ENCODE measurements around the gene FERMT1.
"Not testable (repeated sequence)": the region's sequence is repeated elsewhere in the genome, so short reads cannot be mapped to it uniquely, and the experiment has no call there.

Gene FERMT1

DNA sequence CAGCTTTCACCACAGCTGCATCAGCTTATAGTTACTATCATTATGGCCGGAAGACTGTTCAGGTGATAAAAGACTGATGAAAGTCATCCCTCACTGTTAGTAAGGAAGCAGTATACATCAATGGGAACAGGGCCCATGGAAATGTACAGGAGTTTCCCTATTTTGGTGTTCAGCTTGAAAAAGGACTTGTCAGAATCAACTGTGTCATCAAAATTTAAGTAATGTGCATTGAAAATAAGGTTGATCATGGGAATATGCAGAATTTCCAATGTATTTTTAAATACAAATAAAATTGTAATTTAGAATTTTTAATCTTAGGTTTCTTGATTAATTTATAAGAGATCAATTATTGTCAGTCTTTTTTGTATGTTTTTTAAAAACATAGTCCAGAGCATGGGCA, 85.7 kb downstream of the FERMT1 start:
- peaks cover 14 to 71% (median 37%) of the 10 kb centered on the region in 4 experiments for H3K36me3 ChIP-seq (ENCODE audit: control insufficient read depth in 4 of 4, insufficient read depth in 4 of 4, low read length in 3 of 4)
- POLR2A ChIA-PET, result interaction anchor here (1.0 kb wide), 1 partner anchor 63 kb away, joined by 6 read pairs; no protein-coding TSS in a partner anchor

DNA sequence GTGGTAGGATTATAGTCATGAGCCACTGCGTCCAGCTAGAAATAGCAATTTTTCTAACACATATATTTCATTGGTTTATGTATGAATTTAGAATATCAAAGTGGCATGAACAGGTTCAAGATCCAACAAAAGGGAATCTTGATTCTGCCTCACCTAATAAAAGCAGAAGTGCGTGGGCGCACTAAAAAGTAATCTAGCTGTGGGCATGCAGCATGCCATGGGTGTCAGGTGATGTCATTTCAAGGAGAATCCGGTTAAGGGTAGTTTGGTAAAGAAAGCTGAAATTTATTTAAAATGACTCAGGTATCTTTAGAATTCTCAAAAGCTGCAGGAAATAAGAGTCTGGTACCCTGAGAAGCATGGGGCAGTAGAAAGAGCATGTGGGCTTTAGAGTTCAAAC, 86.6 kb downstream of the FERMT1 start:
- 94% methylated on average over 3 of the region's 4 CpGs for WGBS (ENCODE audit: insufficient coverage)
- Histone ChIP-seq H3K27me3 (replicated peaks in 2 of 5; ENCODE audit: control insufficient read depth in 4 of 5, insufficient read depth in 5 of 5, low read length in 4 of 5) (no peaks in the 10 kb centered on the region), H3K4me1 (ENCODE audit: control extremely low read depth in 1 of 4, control insufficient read depth in 4 of 4, insufficient read depth in 4 of 4, low read length in 3 of 4) (peaks cover 9 to 18% (median 15%) of the 10 kb centered on the region in 4 experiments), H3K27ac (ENCODE audit: insufficient read depth in 1 of 2, low read depth in 1 of 2, low read length in 2 of 2, poor library complexity in 1 of 2, severe bottlenecking in 2 of 2) (no peak overlapping the region), H3K9me3 (ENCODE audit: control extremely low read depth in 1 of 5, control insufficient read depth in 4 of 5, insufficient read depth in 2 of 5, low read depth in 1 of 5, low read length in 4 of 5) (peaks cover 0 to 6% (median 0%) of the 10 kb centered on the region in 5 experiments), H3K36me3 (ENCODE audit: control insufficient read depth in 4 of 4, insufficient read depth in 4 of 4, low read length in 3 of 4) (peaks cover 14 to 67% (median 33%) of the 10 kb centered on the region in 4 experiments), H3K4me3 (ENCODE audit: control insufficient read depth in 1 of 7, extremely low read depth in 1 of 7, insufficient read depth in 4 of 7, low read depth in 2 of 7, low read length in 6 of 7) (no peak overlapping the region)
- no peak for DNase-seq
- ChIA-PET POLR2A (interaction anchor here (0.8 to 1.0 kb wide), 2 partner anchors 44 to 63 kb away, joined by 3 to 6 read pairs; no protein-coding TSS in a partner anchor), CTCF (interaction anchor here (2.5 kb wide), 1 partner anchor 12 kb away, joined by 9 read pairs; no protein-coding TSS in a partner anchor)

More for the DNA sequence above, 85.7 kb downstream of the FERMT1 start:
- H3K27ac ChIP-seq (ENCODE audit: insufficient read depth in 1 of 2, low read depth in 1 of 2, low read length in 2 of 2, poor library complexity in 1 of 2, severe bottlenecking in 2 of 2), result no peak overlapping the region
- CTCF ChIA-PET, result interaction anchor here (1.4 kb wide), 1 partner anchor 35 kb away, joined by 3 read pairs; no protein-coding TSS in a partner anchor
- no peak overlapping the region for H3K4me3 ChIP-seq (ENCODE audit: control insufficient read depth in 1 of 7, extremely low read depth in 1 of 7, insufficient read depth in 4 of 7, low read depth in 2 of 7, low read length in 6 of 7)
- no peaks in the 10 kb centered on the region for H3K27me3 ChIP-seq (replicated peaks in 2 of 5; ENCODE audit: control insufficient read depth in 4 of 5, insufficient read depth in 5 of 5, low read length in 4 of 5)
- peaks cover 0 to 6% (median 0%) of the 10 kb centered on the region in 5 experiments for H3K9me3 ChIP-seq (ENCODE audit: control extremely low read depth in 1 of 5, control insufficient read depth in 4 of 5, insufficient read depth in 2 of 5, low read depth in 1 of 5, low read length in 4 of 5)
- no peak for DNase-seq
- peaks cover 9 to 18% (median 15%) of the 10 kb centered on the region in 4 experiments for H3K4me1 ChIP-seq (ENCODE audit: control extremely low read depth in 1 of 4, control insufficient read depth in 4 of 4, insufficient read depth in 4 of 4, low read length in 3 of 4)
- no CpG with 5 or more reads among the region's 1 CpG for WGBS (ENCODE audit: insufficient coverage)

DNA sequence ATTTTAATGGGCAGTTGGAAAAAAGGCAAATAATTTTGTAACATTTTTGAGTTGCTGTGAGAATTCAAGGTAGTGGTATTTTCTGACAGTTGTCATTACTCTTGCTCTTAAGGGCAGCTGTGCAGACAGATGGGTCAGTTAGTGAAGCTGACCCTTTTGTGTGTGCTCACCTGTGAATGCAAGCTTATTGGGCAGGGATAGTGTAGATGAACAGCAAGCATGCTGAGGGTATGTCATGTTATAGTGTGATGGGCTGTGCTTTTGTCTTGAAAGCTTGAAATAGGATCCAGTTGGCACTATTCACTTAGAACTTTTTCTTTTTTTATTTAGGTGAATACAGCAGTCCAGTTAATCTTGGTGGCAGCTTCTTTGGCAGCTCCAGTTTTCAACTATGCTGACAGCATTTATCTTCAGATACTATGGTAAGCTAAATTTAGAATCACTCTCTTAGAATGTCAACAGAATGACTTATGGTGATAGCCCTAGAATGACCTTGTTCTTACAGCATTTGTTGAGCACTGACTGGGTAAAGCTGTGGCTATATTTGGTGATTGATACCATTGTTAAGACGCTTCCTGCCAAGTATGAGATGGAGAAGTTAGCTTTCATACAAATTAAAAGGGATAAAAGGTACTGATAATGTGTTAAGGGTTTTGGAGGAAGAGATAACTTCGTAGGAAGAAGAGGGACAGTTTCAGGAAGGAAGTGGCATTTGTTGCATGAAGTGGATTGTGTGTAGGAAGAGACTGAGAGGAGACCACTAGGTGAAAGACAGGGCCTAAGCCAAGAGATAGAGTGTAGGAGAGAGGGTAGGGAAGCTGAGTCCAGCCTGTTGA, 88.5 kb downstream of the FERMT1 start:
- CTCF ChIA-PET, result interaction anchor here (1.4 to 2.5 kb wide), 5 partner anchors 10 to 43 kb away, joined by 3 to 9 read pairs (median 4); no protein-coding TSS in a partner anchor
- Histone ChIP-seq H3K4me1 (ENCODE audit: control extremely low read depth in 1 of 4, control insufficient read depth in 4 of 4, insufficient read depth in 4 of 4, low read length in 3 of 4) (peaks cover 9 to 18% (median 15%) of the 10 kb centered on the region in 4 experiments), H3K9me3 (ENCODE audit: control extremely low read depth in 1 of 5, control insufficient read depth in 4 of 5, insufficient read depth in 2 of 5, low read depth in 1 of 5, low read length in 4 of 5) (no peaks in the 10 kb centered on the region), H3K27me3 (replicated peaks in 2 of 5; ENCODE audit: control insufficient read depth in 4 of 5, insufficient read depth in 5 of 5, low read length in 4 of 5) (no peaks in the 10 kb centered on the region), H3K27ac (ENCODE audit: insufficient read depth in 1 of 2, low read depth in 1 of 2, low read length in 2 of 2, poor library complexity in 1 of 2, severe bottlenecking in 2 of 2) (peak overlapping the region in 1 of 2 experiments; percentile 57), H3K4me3 (ENCODE audit: control insufficient read depth in 1 of 7, extremely low read depth in 1 of 7, insufficient read depth in 4 of 7, low read depth in 2 of 7, low read length in 6 of 7) (no peak overlapping the region), H3K36me3 (ENCODE audit: control insufficient read depth in 4 of 4, insufficient read depth in 4 of 4, low read length in 3 of 4) (peaks cover 13 to 54% (median 24%) of the 10 kb centered on the region in 4 experiments)
- POLR2A ChIA-PET, result no interaction called here
- 0% methylated on average over 2 of the region's 2 CpGs for WGBS (ENCODE audit: insufficient coverage)
- DNase-seq, result peak; percentile 4 to 76 (median 44)

DNA sequence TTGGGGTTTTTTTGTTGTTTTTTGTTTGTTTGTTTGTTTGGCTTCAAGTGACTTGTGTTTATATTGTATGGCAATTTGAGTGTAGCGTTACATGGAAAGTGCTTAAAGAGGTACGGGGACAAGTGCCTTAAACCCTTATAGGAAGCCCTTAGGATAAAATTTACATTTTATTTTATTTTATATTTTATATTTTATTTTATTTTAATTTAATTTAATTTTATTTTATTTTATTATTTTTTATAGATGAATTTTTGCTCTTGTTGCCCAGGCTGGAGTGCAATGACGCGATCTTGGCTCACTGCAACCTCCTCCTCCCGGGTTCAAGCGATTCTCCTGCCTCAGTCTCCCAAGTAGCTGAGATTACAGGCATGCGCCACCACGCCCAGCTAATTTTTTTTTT, 89.9 kb downstream of the FERMT1 start:
- H3K4me3 ChIP-seq (ENCODE audit: control insufficient read depth in 1 of 7, extremely low read depth in 1 of 7, insufficient read depth in 4 of 7, low read depth in 2 of 7, low read length in 6 of 7); CTCF ChIA-PET; H3K27me3 ChIP-seq (replicated peaks in 2 of 5; ENCODE audit: control insufficient read depth in 4 of 5, insufficient read depth in 5 of 5, low read length in 4 of 5); POLR2A ChIA-PET; DNase-seq; H3K9me3 ChIP-seq (ENCODE audit: control extremely low read depth in 1 of 5, control insufficient read depth in 4 of 5, insufficient read depth in 2 of 5, low read depth in 1 of 5, low read length in 4 of 5); H3K27ac ChIP-seq (ENCODE audit: insufficient read depth in 1 of 2, low read depth in 1 of 2, low read length in 2 of 2, poor library complexity in 1 of 2, severe bottlenecking in 2 of 2): not testable (repeated sequence)
- peaks cover 9 to 46% (median 18%) of the 10 kb centered on the region in 4 experiments for H3K36me3 ChIP-seq (ENCODE audit: control insufficient read depth in 4 of 4, insufficient read depth in 4 of 4, low read length in 3 of 4)
- H3K4me1 ChIP-seq (ENCODE audit: control extremely low read depth in 1 of 4, control insufficient read depth in 4 of 4, insufficient read depth in 4 of 4, low read length in 3 of 4), result peaks cover 9 to 25% (median 19%) of the 10 kb centered on the region in 4 experiments
- 100% methylated on average over 4 of the region's 8 CpGs for WGBS (ENCODE audit: insufficient coverage)

DNA sequence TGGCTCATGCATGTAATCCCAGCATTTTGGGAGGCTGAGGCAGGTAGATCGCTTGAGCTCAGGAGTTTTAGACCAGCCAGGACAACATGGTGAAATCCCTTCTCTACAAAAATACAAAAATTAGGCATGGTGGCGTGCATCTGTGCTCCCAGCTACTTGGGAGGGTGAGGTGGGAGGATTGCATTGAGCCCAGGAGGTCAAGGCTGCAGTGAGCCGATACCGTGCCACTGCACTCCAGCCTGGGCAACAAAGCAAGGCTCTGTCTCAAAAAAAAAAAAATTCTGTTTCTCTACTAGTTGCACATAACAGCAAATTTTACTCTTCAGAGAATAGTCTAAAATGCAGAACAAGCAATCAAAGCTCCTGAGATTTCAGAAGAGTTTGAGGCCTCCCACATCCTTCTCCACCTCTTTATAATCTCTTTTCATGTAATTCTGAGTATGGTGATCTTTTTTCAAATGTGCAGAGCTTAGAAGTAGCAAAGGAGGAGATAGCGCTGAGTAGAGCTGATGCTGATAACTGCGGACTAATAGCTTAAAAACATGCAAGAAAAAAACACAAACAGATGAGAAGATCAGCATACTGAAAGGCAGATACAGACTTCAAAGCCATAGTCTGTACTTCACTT, 92.3 kb downstream of the FERMT1 start:
- ChIA-PET POLR2A (no interaction called here), CTCF (interaction anchor here (1.0 kb wide), 1 partner anchor 23 kb away, joined by 3 read pairs; no protein-coding TSS in a partner anchor)
- no peaks in the 10 kb centered on the region for H3K27me3 ChIP-seq (replicated peaks in 2 of 5; ENCODE audit: control insufficient read depth in 4 of 5, insufficient read depth in 5 of 5, low read length in 4 of 5)
- no peak overlapping the region for H3K27ac ChIP-seq (ENCODE audit: insufficient read depth in 1 of 2, low read depth in 1 of 2, low read length in 2 of 2, poor library complexity in 1 of 2, severe bottlenecking in 2 of 2)
- WGBS (ENCODE audit: insufficient coverage), result 100% methylated on average over 4 of the region's 6 CpGs
- H3K4me1 ChIP-seq (ENCODE audit: control extremely low read depth in 1 of 4, control insufficient read depth in 4 of 4, insufficient read depth in 4 of 4, low read length in 3 of 4), result peaks cover 9 to 27% (median 19%) of the 10 kb centered on the region in 4 experiments
- no peak overlapping the region for H3K4me3 ChIP-seq (ENCODE audit: control insufficient read depth in 1 of 7, extremely low read depth in 1 of 7, insufficient read depth in 4 of 7, low read depth in 2 of 7, low read length in 6 of 7)
- peaks cover 2 to 42% (median 17%) of the 10 kb centered on the region in 4 experiments for H3K36me3 ChIP-seq (ENCODE audit: control insufficient read depth in 4 of 4, insufficient read depth in 4 of 4, low read length in 3 of 4)
- H3K9me3 ChIP-seq (ENCODE audit: control extremely low read depth in 1 of 5, control insufficient read depth in 4 of 5, insufficient read depth in 2 of 5, low read depth in 1 of 5, low read length in 4 of 5), result peaks cover 0 to 8% (median 0%) of the 10 kb centered on the region in 5 experiments
- DNase-seq, result no peak

DNA sequence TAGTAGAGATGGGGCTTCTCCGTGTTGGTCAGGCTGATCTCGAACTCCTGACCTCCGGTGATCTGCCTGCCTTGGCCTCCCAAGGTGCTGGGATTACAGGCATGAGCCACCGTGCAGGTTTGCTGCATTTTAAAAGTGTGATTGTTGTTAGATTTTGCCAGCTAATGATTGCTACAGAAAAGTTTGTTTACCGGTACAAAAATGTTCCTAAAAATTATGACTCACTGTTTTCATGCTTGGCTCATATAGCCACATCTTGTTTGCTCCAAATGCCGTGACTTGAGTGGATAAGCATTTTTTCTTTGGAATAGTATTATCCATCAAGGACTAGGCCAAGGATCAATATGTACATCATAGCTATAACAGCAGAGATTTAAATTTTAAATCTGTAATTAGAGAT, 93.3 kb downstream of the FERMT1 start:
- H3K36me3 ChIP-seq (ENCODE audit: control insufficient read depth in 4 of 4, insufficient read depth in 4 of 4, low read length in 3 of 4), result peaks cover 7 to 46% (median 24%) of the 10 kb centered on the region in 4 experiments
- no peak for DNase-seq
- 100% methylated on average over 4 of the region's 6 CpGs for WGBS (ENCODE audit: insufficient coverage)
- peaks cover 7 to 23% (median 16%) of the 10 kb centered on the region in 4 experiments for H3K4me1 ChIP-seq (ENCODE audit: control extremely low read depth in 1 of 4, control insufficient read depth in 4 of 4, insufficient read depth in 4 of 4, low read length in 3 of 4)
- ChIA-PET CTCF (no interaction called here), POLR2A (interaction anchor here (0.6 kb wide), 1 partner anchor 78 kb away, joined by 3 read pairs; no protein-coding TSS in a partner anchor)
- peaks cover 0 to 18% (median 8%) of the 10 kb centered on the region in 5 experiments for H3K9me3 ChIP-seq (ENCODE audit: control extremely low read depth in 1 of 5, control insufficient read depth in 4 of 5, insufficient read depth in 2 of 5, low read depth in 1 of 5, low read length in 4 of 5)
- no peak overlapping the region for H3K4me3 ChIP-seq (ENCODE audit: control insufficient read depth in 1 of 7, extremely low read depth in 1 of 7, insufficient read depth in 4 of 7, low read depth in 2 of 7, low read length in 6 of 7)
- no peaks in the 10 kb centered on the region for H3K27me3 ChIP-seq (replicated peaks in 2 of 5; ENCODE audit: control insufficient read depth in 4 of 5, insufficient read depth in 5 of 5, low read length in 4 of 5)
- no peak overlapping the region for H3K27ac ChIP-seq (ENCODE audit: insufficient read depth in 1 of 2, low read depth in 1 of 2, low read length in 2 of 2, poor library complexity in 1 of 2, severe bottlenecking in 2 of 2)
